Sigmoid colon (tissue), 3 donors: ENCODE data around the gene LCE2C.

Experiments
- CTCF ChIP-seq, 4 experiments: fragments of 450-650 bp in 3 of 4; fragments of 200-600 bp in 1 of 4; IDR thresholded peaks; one replicate each; pipeline ENCODE4 v1.5.1; 2016 to 2019; ENCODE audit warnings: antibody characterized with exemption in 4 of 4, mild to moderate bottlenecking in 3 of 4, moderate library complexity in 2 of 4
- POLR2A ChIP-seq, 2 donors: fragments of 450-650 bp; IDR thresholded peaks; one replicate each; pipeline ENCODE4 v1.6.1; 2016; ENCODE audit warnings: antibody characterized with exemption in 2 of 2, mild to moderate bottlenecking in 2 of 2, moderate library complexity in 2 of 2

GRCh38 chr1:152658649-152659048, 16.4 kb upstream of the LCE2C start:
- TF ChIP-seq POLR2A (IDR thresholded peaks at IDR 0.05), result no peak
- no peak for TF ChIP-seq CTCF (IDR thresholded peaks at IDR 0.05)
